GM18499 (cell line): ENCODE data around the gene AK9.

Source experiments
- ATAC-seq: cut with Tn5 transposase; IDR thresholded peaks from one replicate; pipeline ENCODE4 v1.9.1; 2021; ENCODE audit warnings: moderate number of reproducible peaks; ENCODE audit not compliant: insufficient read depth, unreplicated experiment

AK9 gene

GRCh38 chr6:109448615-109449014 lies 242.4 kb downstream of the AK9 start:
- ATAC-seq: no peak

- no peak for ATAC-seq
Measured at GRCh38 chr6:109447878-109448555, 243.0 kb downstream of the AK9 start.

- ATAC-seq: no peak
Measured at GRCh38 chr6:109447087-109447486, 243.9 kb downstream of the AK9 start.

- no peak for ATAC-seq
Measured at GRCh38 chr6:109446541-109446940, 244.5 kb downstream of the AK9 start.

GRCh38 chr6:109446072-109446471 lies 244.9 kb downstream of the AK9 start:
- no peak for ATAC-seq

- ATAC-seq: no peak
Measured at GRCh38 chr6:109445382-109445781, 245.6 kb downstream of the AK9 start.

GRCh38 chr6:109443425-109443950 lies 247.5 kb downstream of the AK9 start:
- no peak for ATAC-seq
